HG02970 (cell line): ENCODE measurements around the gene MTFR1L.

Experiments
- ATAC-seq: cut with Tn5 transposase; IDR thresholded peaks from one replicate; pipeline ENCODE4 v1.9.1; 2021; ENCODE audit warnings: mild to moderate bottlenecking, moderate library complexity, moderate number of reproducible peaks; ENCODE audit not compliant: unreplicated experiment, low FRiP score

MTFR1L gene

GRCh38 chr1:25875856-25876692 is 56.3 kb downstream of the MTFR1L start:
- no peak for ATAC-seq

GRCh38 chr1:25876693-25877077 is 56.9 kb downstream of the MTFR1L start:
- ATAC-seq, result no peak

DNA sequence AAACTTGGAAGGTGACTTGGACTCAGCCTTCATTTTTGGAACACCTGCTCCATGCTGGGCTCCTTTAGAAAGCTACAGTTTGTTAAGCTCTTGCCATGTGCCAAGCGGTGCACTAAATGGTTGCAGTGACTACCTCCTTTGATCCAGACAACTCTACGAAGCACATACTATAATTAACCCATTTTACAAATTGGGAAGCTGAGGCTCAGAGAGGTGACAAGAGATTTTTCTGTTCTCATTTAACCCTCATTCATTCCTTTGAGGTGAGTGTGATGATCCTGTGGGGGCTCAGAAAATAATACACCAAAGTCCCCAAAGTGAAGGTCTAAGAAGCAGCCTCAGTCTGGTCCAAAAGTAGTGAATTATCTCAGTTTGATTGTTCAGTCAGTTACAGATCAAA is 57.4 kb downstream of the MTFR1L start:
- no peak for ATAC-seq

GRCh38 chr1:25878690-25879089 is 58.9 kb downstream of the MTFR1L start:
- no peak for ATAC-seq

DNA sequence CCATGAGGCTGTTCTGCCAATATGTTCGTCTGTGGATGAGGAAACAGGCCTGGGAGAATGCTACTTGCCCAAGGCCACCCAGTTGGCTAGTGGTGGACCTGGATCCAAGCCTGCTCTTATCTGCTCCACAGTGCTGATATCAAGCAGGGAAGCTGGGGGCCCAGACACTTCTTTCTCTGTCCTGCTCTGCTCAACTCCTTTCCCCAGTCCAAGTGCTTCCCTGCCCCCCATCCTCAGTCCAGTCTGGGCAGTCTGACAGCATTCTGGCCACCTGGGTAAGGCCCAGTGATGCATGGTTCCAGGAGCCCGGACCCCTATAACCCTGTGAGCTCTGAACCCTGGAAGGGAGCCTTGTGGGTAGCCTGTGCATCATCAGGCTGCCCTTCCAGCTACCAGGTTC is 59.9 kb downstream of the MTFR1L start:
- no peak for ATAC-seq

GRCh38 chr1:25880518-25880917 is 60.8 kb downstream of the MTFR1L start:
- ATAC-seq, result no peak

GRCh38 chr1:25881266-25881665 is 61.5 kb downstream of the MTFR1L start:
- ATAC-seq, result no peak
